ENCODE results near the gene NGF.

DNA sequence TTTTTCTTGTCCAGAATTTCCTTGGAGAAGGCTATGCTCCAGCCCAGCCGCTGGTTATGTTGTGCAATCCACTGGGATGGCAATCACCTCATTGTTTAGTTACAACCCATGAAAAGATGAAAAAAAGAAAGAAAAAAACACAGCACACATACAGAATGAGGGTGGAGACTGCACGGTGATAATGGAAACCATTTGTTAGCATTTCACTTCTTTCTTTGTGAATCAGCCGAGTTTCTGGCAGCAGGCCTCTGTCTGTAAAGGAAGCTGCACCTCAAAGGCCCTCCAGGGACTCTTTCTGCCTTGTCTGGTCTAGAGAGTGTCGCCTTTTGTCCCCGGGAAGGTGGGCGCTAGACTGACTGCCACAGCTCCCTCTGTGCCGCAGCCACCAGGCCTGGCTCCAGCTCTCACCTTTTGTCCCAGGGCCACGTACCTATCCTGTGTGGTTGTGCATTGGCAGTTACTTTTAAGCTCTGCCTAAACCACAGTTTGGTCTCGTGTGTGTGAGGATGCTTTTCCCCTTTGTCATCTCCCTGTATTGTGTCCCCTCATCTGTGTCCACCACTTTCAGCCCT, 35.6 kb downstream of the NGF start:
- no peak for TF ChIP-seq CTCF (IDR thresholded peaks at IDR 0.05)
- no peak for TF ChIP-seq POLR2AphosphoS5 (IDR thresholded peaks at IDR 0.05)
- TF ChIP-seq POLR2A (IDR thresholded peaks at IDR 0.05): no peak

Data from transverse colon (tissue), 4 donors.